WTC11 (cell line): ENCODE results near the gene SNX8. TPM values are rescaled to one million over a fixed set of nuclear protein-coding genes. Genes with fewer than 3 reads are reported as not detected.

Experiments used
- ESRRA ChIP-seq: sonication (generic); formaldehyde crosslinking; IDR thresholded peaks from 2 replicates; pipeline ENCODE4 v1.8.1; 2022; ENCODE audit warnings: mild to moderate bottlenecking, missing genetic modification reagents, borderline replicate concordance
- ETV6 ChIP-seq: sonication (generic); formaldehyde crosslinking; IDR thresholded peaks from 2 replicates; pipeline ENCODE4 v1.8.1; 2022; ENCODE audit warnings: mild to moderate bottlenecking, missing genetic modification reagents
- FOXJ3 ChIP-seq: sonication (generic); formaldehyde crosslinking; IDR thresholded peaks from 2 replicates; pipeline ENCODE4 v1.9.0; 2021; ENCODE audit warnings: missing genetic modification reagents, mild to moderate bottlenecking, borderline replicate concordance
- FOXK1 ChIP-seq: sonication (generic); formaldehyde crosslinking; IDR thresholded peaks from 2 replicates; pipeline ENCODE4 v1.8.0; 2022; ENCODE audit warnings: mild to moderate bottlenecking, moderate library complexity, missing genetic modification reagents
- FOXP1 ChIP-seq: sonication (generic); formaldehyde crosslinking; IDR thresholded peaks from 2 replicates; pipeline ENCODE4 v1.8.0; 2022; ENCODE audit warnings: missing genetic modification reagents, mild to moderate bottlenecking, moderate library complexity, borderline replicate concordance
- HMGA2 ChIP-seq: fragments of 250-450 bp; sonication (Bioruptor Pico); IDR thresholded peaks from 2 replicates; pipeline ENCODE4 v1.4.0; 2021; ENCODE audit warnings: mild to moderate bottlenecking, moderate library complexity
- IRF2 ChIP-seq: sonication (generic); formaldehyde crosslinking; IDR thresholded peaks from 2 replicates; pipeline ENCODE4 v1.8.0; 2022; ENCODE audit warnings: low read depth, missing genetic modification reagents, borderline replicate concordance
- NFATC4 ChIP-seq: fragments of 250-450 bp; sonication (Bioruptor Pico); IDR thresholded peaks from 2 replicates; pipeline ENCODE4 v1.9.0; 2021; ENCODE audit warnings: mild to moderate bottlenecking
- SMAD3 ChIP-seq: sonication (generic); formaldehyde crosslinking; IDR thresholded peaks from 2 replicates; pipeline ENCODE4 v1.8.0; 2022; ENCODE audit warnings: missing genetic modification reagents, mild to moderate bottlenecking, borderline replicate concordance
- TEAD1 ChIP-seq: sonication (generic); formaldehyde crosslinking; IDR thresholded peaks from 2 replicates; pipeline ENCODE4 v1.8.0; 2022; ENCODE audit warnings: mild to moderate bottlenecking, missing genetic modification reagents
- TEAD4 ChIP-seq: sonication (generic); formaldehyde crosslinking; IDR thresholded peaks from 2 replicates; pipeline ENCODE4 v1.8.0; 2022; ENCODE audit warnings: mild to moderate bottlenecking, missing genetic modification reagents
- TP53 ChIP-seq: sonication (generic); formaldehyde crosslinking; IDR thresholded peaks from 2 replicates; pipeline ENCODE4 v1.8.1; 2023; ENCODE audit warnings: mild to moderate bottlenecking, missing genetic modification reagents
- ZNF138 ChIP-seq: sonication (generic); formaldehyde crosslinking; conservative IDR thresholded peaks from 2 replicates; pipeline ENCODE4 v1.8.1; 2022; ENCODE audit warnings: mild to moderate bottlenecking, moderate library complexity, missing genetic modification reagents
- ZNF416 ChIP-seq: fragments of 250-450 bp; sonication (Bioruptor Pico); IDR thresholded peaks from 2 replicates; pipeline ENCODE4 v1.9.0; 2021; ENCODE audit warnings: mild to moderate bottlenecking, inconsistent platforms
- ZNF671 ChIP-seq: fragments of 250-450 bp; sonication (Bioruptor Pico); IDR thresholded peaks from 2 replicates; pipeline ENCODE4 v1.8.0; 2021; ENCODE audit warnings: mild to moderate bottlenecking
- total RNA-seq: library from RNA; stranded (reverse); gene quantifications from 3 replicates; pipeline ENCODE4 v1.2.3, GENCODE V29; 2021
- TF ChIP-seq, protein P1 (sequence below): sonication (generic); formaldehyde crosslinking; IDR thresholded peaks from 2 replicates; pipeline ENCODE4 v1.8.0; 2022; ENCODE audit warnings: mild to moderate bottlenecking, missing genetic modification reagents
- TF ChIP-seq, protein P2 (sequence below): sonication (generic); formaldehyde crosslinking; IDR thresholded peaks from 2 replicates; pipeline ENCODE4 v1.8.1; 2022; ENCODE audit warnings: missing genetic modification reagents, borderline replicate concordance
- TF ChIP-seq, protein P3 (sequence below): sonication (generic); formaldehyde crosslinking; IDR thresholded peaks from 2 replicates; pipeline ENCODE4 v1.8.1; 2022; ENCODE audit warnings: mild to moderate bottlenecking, moderate library complexity, missing genetic modification reagents
- TF ChIP-seq, protein P4 (sequence below): sonication (generic); formaldehyde crosslinking; IDR thresholded peaks from 2 replicates; pipeline ENCODE4 v1.8.0; 2022; ENCODE audit warnings: mild to moderate bottlenecking, missing genetic modification reagents
- TF ChIP-seq, protein P5 (sequence below): sonication (generic); formaldehyde crosslinking; IDR thresholded peaks from 2 replicates; pipeline ENCODE4 v1.8.0; 2022; ENCODE audit warnings: mild to moderate bottlenecking, missing genetic modification reagents
- TF ChIP-seq, protein P6 (sequence below): sonication (generic); formaldehyde crosslinking; IDR thresholded peaks from 2 replicates; pipeline ENCODE4 v1.8.1; 2023; ENCODE audit warnings: mild to moderate bottlenecking, missing genetic modification reagents, moderate library complexity
- TF ChIP-seq, protein P7 (sequence below): sonication (generic); formaldehyde crosslinking; IDR thresholded peaks from 2 replicates; pipeline ENCODE4 v1.8.0; 2023; ENCODE audit warnings: mild to moderate bottlenecking, missing genetic modification reagents
- TF ChIP-seq, protein P8 (sequence below): sonication (generic); formaldehyde crosslinking; IDR thresholded peaks from 2 replicates; pipeline ENCODE4 v1.8.1; 2023; ENCODE audit warnings: mild to moderate bottlenecking, missing genetic modification reagents, borderline replicate concordance
- TF ChIP-seq, protein P9 (sequence below): sonication (generic); formaldehyde crosslinking; IDR thresholded peaks from 2 replicates; pipeline ENCODE4 v1.8.0; 2022; ENCODE audit warnings: mild to moderate bottlenecking, missing genetic modification reagents

SNX8 gene
- total RNA-seq, 1 experiment from 2014 or later: 50.8 TPM

DNA sequence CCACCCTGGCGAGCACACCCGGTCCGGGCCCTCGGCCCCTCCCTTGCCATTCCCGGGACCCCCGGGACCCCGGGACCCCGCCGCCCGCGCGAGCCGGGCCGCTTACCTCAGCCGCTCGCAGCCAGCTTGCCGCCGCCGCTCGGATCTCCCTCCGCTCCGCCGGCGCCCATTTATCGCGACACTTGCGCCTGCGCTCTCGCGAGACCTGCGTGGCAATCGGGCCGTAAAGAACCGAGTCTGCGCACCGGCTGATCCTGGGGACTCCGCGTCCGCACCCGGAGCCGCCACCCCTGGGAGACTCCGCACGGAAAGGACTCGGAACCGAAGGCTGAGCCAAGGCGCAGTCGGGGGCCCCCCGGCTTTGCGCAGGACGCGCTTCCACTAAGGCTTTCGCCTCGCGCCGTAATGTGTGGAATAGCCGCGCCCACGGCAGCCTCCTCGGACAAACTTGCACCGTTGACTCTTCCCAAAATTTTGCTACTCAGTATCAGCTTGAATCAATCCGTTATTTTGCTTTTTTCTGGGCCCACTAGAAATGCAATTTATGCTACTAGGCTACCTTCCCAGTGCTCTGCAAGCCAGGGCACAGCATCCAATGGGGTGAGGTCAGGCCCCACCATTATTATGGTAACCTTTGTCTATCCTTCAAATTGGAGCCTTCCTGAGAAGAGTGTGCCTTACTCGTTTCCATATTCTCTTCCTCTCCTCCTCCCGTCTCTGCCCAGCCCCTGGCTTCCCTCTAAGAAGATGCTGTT is 81.3 kb downstream of the SNX8 start, which contains the start of gene MAD1L1 (continued):
- TF ChIP-seq FOXP1 (CRISPR knock-in tag): peak; percentile 63; the same call in 1 of the 2 replicates
- TF ChIP-seq ZNF416: peak; percentile 68; the same call in 1 of the 2 replicates
- no peak for TF ChIP-seq ESRRA (CRISPR knock-in tag)
- no peak for TF ChIP-seq ZNF138 (CRISPR knock-in tag)
- TF ChIP-seq SMAD3 (CRISPR knock-in tag): no peak; the same call in 1 of the 2 replicates
- TF ChIP-seq FOXJ3: no peak
- no peak for TF ChIP-seq ETV6 (CRISPR knock-in tag)
- TF ChIP-seq, protein P1, sequence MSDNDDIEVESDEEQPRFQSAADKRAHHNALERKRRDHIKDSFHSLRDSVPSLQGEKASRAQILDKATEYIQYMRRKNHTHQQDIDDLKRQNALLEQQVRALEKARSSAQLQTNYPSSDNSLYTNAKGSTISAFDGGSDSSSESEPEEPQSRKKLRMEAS (CRISPR knock-in tag): peak; percentile 71
- TF ChIP-seq, protein P2, sequence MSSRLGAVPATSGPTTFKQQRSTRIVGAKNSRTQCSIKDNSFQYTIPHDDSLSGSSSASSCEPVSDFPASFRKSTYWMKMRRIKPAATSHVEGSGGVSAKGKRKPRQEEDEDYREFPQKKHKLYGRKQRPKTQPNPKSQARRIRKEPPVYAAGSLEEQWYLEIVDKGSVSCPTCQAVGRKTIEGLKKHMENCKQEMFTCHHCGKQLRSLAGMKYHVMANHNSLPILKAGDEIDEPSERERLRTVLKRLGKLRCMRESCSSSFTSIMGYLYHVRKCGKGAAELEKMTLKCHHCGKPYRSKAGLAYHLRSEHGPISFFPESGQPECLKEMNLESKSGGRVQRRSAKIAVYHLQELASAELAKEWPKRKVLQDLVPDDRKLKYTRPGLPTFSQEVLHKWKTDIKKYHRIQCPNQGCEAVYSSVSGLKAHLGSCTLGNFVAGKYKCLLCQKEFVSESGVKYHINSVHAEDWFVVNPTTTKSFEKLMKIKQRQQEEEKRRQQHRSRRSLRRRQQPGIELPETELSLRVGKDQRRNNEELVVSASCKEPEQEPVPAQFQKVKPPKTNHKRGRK: no peak
- TF ChIP-seq, protein P3, sequence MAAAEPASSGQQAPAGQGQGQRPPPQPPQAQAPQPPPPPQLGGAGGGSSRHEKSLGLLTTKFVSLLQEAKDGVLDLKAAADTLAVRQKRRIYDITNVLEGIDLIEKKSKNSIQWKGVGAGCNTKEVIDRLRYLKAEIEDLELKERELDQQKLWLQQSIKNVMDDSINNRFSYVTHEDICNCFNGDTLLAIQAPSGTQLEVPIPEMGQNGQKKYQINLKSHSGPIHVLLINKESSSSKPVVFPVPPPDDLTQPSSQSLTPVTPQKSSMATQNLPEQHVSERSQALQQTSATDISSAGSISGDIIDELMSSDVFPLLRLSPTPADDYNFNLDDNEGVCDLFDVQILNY (CRISPR knock-in tag): 0 out of 2 replicates have a peak, but pooled peaks have one; percentile 34
- TF ChIP-seq, protein P4, sequence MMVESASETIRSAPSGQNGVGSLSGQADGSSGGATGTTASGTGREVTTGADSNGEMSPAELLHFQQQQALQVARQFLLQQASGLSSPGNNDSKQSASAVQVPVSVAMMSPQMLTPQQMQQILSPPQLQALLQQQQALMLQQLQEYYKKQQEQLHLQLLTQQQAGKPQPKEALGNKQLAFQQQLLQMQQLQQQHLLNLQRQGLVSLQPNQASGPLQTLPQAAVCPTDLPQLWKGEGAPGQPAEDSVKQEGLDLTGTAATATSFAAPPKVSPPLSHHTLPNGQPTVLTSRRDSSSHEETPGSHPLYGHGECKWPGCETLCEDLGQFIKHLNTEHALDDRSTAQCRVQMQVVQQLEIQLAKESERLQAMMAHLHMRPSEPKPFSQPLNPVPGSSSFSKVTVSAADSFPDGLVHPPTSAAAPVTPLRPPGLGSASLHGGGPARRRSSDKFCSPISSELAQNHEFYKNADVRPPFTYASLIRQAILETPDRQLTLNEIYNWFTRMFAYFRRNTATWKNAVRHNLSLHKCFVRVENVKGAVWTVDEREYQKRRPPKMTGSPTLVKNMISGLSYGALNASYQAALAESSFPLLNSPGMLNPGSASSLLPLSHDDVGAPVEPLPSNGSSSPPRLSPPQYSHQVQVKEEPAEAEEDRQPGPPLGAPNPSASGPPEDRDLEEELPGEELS (CRISPR knock-in tag): 0 out of 2 replicates have a peak, but pooled peaks have one; percentile 58
- TF ChIP-seq, protein P5, sequence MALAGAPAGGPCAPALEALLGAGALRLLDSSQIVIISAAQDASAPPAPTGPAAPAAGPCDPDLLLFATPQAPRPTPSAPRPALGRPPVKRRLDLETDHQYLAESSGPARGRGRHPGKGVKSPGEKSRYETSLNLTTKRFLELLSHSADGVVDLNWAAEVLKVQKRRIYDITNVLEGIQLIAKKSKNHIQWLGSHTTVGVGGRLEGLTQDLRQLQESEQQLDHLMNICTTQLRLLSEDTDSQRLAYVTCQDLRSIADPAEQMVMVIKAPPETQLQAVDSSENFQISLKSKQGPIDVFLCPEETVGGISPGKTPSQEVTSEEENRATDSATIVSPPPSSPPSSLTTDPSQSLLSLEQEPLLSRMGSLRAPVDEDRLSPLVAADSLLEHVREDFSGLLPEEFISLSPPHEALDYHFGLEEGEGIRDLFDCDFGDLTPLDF (CRISPR knock-in tag): no peak
- TF ChIP-seq TEAD4 (CRISPR knock-in tag): no peak
- TF ChIP-seq TP53: no peak
- no peak for TF ChIP-seq ZNF671 (CRISPR knock-in tag)
- TF ChIP-seq, protein P6, sequence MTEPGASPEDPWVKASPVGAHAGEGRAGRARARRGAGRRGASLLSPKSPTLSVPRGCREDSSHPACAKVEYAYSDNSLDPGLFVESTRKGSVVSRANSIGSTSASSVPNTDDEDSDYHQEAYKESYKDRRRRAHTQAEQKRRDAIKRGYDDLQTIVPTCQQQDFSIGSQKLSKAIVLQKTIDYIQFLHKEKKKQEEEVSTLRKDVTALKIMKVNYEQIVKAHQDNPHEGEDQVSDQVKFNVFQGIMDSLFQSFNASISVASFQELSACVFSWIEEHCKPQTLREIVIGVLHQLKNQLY (CRISPR knock-in tag): no peak
- TF ChIP-seq HMGA2: peak; percentile 18; the same call in 1 of the 2 replicates
- TF ChIP-seq, protein P7, sequence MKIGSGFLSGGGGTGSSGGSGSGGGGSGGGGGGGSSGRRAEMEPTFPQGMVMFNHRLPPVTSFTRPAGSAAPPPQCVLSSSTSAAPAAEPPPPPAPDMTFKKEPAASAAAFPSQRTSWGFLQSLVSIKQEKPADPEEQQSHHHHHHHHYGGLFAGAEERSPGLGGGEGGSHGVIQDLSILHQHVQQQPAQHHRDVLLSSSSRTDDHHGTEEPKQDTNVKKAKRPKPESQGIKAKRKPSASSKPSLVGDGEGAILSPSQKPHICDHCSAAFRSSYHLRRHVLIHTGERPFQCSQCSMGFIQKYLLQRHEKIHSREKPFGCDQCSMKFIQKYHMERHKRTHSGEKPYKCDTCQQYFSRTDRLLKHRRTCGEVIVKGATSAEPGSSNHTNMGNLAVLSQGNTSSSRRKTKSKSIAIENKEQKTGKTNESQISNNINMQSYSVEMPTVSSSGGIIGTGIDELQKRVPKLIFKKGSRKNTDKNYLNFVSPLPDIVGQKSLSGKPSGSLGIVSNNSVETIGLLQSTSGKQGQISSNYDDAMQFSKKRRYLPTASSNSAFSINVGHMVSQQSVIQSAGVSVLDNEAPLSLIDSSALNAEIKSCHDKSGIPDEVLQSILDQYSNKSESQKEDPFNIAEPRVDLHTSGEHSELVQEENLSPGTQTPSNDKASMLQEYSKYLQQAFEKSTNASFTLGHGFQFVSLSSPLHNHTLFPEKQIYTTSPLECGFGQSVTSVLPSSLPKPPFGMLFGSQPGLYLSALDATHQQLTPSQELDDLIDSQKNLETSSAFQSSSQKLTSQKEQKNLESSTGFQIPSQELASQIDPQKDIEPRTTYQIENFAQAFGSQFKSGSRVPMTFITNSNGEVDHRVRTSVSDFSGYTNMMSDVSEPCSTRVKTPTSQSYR (CRISPR knock-in tag): no peak
- TF ChIP-seq IRF2 (CRISPR knock-in tag): no peak
- peak; percentile 71 for TF ChIP-seq FOXK1
- TF ChIP-seq, protein P8, sequence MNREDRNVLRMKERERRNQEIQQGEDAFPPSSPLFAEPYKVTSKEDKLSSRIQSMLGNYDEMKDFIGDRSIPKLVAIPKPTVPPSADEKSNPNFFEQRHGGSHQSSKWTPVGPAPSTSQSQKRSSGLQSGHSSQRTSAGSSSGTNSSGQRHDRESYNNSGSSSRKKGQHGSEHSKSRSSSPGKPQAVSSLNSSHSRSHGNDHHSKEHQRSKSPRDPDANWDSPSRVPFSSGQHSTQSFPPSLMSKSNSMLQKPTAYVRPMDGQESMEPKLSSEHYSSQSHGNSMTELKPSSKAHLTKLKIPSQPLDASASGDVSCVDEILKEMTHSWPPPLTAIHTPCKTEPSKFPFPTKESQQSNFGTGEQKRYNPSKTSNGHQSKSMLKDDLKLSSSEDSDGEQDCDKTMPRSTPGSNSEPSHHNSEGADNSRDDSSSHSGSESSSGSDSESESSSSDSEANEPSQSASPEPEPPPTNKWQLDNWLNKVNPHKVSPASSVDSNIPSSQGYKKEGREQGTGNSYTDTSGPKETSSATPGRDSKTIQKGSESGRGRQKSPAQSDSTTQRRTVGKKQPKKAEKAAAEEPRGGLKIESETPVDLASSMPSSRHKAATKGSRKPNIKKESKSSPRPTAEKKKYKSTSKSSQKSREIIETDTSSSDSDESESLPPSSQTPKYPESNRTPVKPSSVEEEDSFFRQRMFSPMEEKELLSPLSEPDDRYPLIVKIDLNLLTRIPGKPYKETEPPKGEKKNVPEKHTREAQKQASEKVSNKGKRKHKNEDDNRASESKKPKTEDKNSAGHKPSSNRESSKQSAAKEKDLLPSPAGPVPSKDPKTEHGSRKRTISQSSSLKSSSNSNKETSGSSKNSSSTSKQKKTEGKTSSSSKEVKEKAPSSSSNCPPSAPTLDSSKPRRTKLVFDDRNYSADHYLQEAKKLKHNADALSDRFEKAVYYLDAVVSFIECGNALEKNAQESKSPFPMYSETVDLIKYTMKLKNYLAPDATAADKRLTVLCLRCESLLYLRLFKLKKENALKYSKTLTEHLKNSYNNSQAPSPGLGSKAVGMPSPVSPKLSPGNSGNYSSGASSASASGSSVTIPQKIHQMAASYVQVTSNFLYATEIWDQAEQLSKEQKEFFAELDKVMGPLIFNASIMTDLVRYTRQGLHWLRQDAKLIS (CRISPR knock-in tag): no peak
- TF ChIP-seq NFATC4 (CRISPR knock-in tag): 0 out of 2 replicates have a peak, but pooled peaks have one; percentile 27
- 0 out of 2 replicates have a peak, but pooled peaks have one; percentile 69 for TF ChIP-seq TEAD1 (CRISPR knock-in tag)
- TF ChIP-seq, protein P9, sequence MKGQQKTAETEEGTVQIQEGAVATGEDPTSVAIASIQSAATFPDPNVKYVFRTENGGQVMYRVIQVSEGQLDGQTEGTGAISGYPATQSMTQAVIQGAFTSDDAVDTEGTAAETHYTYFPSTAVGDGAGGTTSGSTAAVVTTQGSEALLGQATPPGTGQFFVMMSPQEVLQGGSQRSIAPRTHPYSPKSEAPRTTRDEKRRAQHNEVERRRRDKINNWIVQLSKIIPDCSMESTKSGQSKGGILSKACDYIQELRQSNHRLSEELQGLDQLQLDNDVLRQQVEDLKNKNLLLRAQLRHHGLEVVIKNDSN (CRISPR knock-in tag): no peak
